ENCODE results near the gene ODC1.

DNA sequence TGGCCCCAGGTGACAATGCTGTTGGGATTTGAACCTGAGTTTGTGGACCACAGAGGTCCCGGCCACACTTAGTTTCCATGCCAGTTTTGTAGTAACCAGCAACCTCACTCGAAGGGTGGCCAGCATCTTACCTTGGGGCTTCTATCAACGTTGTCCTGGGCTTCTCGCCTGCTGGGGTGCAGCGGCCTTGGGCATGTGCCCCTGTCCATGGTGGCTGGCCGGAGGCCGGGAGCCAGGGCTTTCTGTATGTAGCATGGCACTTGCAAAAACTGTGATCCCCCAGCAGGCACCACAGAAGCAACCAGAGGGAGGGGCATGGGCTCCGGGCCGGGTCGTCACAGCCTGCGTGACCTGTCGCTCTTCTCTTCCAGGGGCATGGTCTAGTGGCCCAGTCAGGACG, 51.7 kb downstream of the ODC1 start:
- TF ChIP-seq, protein P1, sequence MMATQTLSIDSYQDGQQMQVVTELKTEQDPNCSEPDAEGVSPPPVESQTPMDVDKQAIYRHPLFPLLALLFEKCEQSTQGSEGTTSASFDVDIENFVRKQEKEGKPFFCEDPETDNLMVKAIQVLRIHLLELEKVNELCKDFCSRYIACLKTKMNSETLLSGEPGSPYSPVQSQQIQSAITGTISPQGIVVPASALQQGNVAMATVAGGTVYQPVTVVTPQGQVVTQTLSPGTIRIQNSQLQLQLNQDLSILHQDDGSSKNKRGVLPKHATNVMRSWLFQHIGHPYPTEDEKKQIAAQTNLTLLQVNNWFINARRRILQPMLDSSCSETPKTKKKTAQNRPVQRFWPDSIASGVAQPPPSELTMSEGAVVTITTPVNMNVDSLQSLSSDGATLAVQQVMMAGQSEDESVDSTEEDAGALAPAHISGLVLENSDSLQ (IDR thresholded peaks at IDR 0.05), result no peak
- TF ChIP-seq SUZ12 (IDR thresholded peaks at IDR 0.05) (no peak), FOXK2 (IDR thresholded peaks at IDR 0.05) (no peak), FOXA1 (IDR thresholded peaks at IDR 0.05) (no peak), NFRKB (IDR thresholded peaks at IDR 0.05) (no peak), ELF4 (IDR thresholded peaks at IDR 0.05) (no peak), SP1 (IDR thresholded peaks at IDR 0.05) (no peak), FOXM1 (IDR thresholded peaks at IDR 0.05; ENCODE audit: borderline replicate concordance) (no peak), ARNT (IDR thresholded peaks at IDR 0.05) (no peak), HDGF (IDR thresholded peaks at IDR 0.05; ENCODE audit: borderline replicate concordance) (no peak)

All from HEK293T (cell line).